NCI-H128 (cell line): ENCODE results near the gene C19orf73.

Experiments
- DNase-seq: peaks from one replicate; lab custom pipeline; 2025; ENCODE audit not compliant: unreplicated experiment; lab: John Stamatoyannopoulos, UW

Gene C19orf73

GRCh38 chr19:49103331-49104085, 15.4 kb downstream of the C19orf73 start:
- no peak for DNase-seq

- DNase-seq = no peak
Observed at GRCh38 chr19:49102303-49102702, 16.6 kb downstream of the C19orf73 start.

GRCh38 chr19:49101160-49101559, 17.8 kb downstream of the C19orf73 start:
- no peak for DNase-seq

GRCh38 chr19:49098795-49099194, 20.1 kb downstream of the C19orf73 start:
- DNase-seq = no peak

GRCh38 chr19:49097453-49098288, 21.3 kb downstream of the C19orf73 start:
- peak; percentile 41 for DNase-seq

GRCh38 chr19:49094505-49095482, 24.1 kb downstream of the C19orf73 start:
- DNase-seq = no peak

- no peak for DNase-seq
Observed at GRCh38 chr19:49092686-49093085, 26.3 kb downstream of the C19orf73 start.

GRCh38 chr19:49091391-49092038, 27.4 kb downstream of the C19orf73 start:
- DNase-seq = no peak

- DNase-seq = no peak
Observed at GRCh38 chr19:49086296-49086695, 32.6 kb downstream of the C19orf73 start.

- DNase-seq = no peak
Observed at GRCh38 chr19:49085868-49086232, 33.1 kb downstream of the C19orf73 start.

- DNase-seq = peak; percentile 99
Observed at GRCh38 chr19:49085020-49085867, 33.7 kb downstream of the C19orf73 start, which contains the start of gene SNRNP70. SNRNP70 (plus strand) TSS chr19:49085451; CDS start chr19:49086415, 964 bp downstream.

- DNase-seq = no peak
Observed at GRCh38 chr19:49084206-49085019, 34.5 kb downstream of the C19orf73 start.

- no peak for DNase-seq
Observed at GRCh38 chr19:49081273-49081672, 37.7 kb downstream of the C19orf73 start.

GRCh38 chr19:49080392-49080791, 38.6 kb downstream of the C19orf73 start:
- no peak for DNase-seq

GRCh38 chr19:49074869-49075268, 44.1 kb downstream of the C19orf73 start:
- DNase-seq = peak; percentile 6

- DNase-seq = peak; percentile 16
Observed at GRCh38 chr19:49073514-49074378, 45.2 kb downstream of the C19orf73 start.

GRCh38 chr19:49071860-49072547, 46.9 kb downstream of the C19orf73 start:
- no peak for DNase-seq
